GM13977 (cell line): ENCODE data around the gene DCLK1.

Source experiments
- DNase-seq: peaks from one replicate; pipeline ENCODE4 v3.0.0; 2012; ENCODE audit warnings: low spot score
- CTCF ChIP-seq: IDR thresholded peaks from 2 replicates; pipeline ENCODE4 v1.5.1; 2012; ENCODE audit warnings: mild to moderate bottlenecking, control low read depth; ENCODE audit not compliant: insufficient read depth; ENCODE audit errors: extremely low read depth, missing control alignments
- in situ Hi-C: fragments of 300-500 bp; cut with MboI; formaldehyde crosslinking; loops from one replicate; pipeline ENCODE4 v1.12.0; 2022; ENCODE audit warnings: low sequenced_read_pairs, low pct_unique_long_range_greater_than_20kb, mixed read lengths, inconsistent platforms; ENCODE audit not compliant: unreplicated experiment

The DCLK1 gene

GRCh38 chr13:35733827-35734226 is 397.4 kb downstream of the DCLK1 start:
- in situ Hi-C loops: no loop called here
- no peak for TF ChIP-seq CTCF
- no peak for DNase-seq

GRCh38 chr13:35732565-35732964 is 398.6 kb downstream of the DCLK1 start:
- in situ Hi-C loops: no loop called here
- TF ChIP-seq CTCF: no peak
- DNase-seq: no peak

GRCh38 chr13:35731471-35731870 is 399.7 kb downstream of the DCLK1 start:
- no peak for DNase-seq
- TF ChIP-seq CTCF: no peak
- in situ Hi-C loops: no loop called here

DNA sequence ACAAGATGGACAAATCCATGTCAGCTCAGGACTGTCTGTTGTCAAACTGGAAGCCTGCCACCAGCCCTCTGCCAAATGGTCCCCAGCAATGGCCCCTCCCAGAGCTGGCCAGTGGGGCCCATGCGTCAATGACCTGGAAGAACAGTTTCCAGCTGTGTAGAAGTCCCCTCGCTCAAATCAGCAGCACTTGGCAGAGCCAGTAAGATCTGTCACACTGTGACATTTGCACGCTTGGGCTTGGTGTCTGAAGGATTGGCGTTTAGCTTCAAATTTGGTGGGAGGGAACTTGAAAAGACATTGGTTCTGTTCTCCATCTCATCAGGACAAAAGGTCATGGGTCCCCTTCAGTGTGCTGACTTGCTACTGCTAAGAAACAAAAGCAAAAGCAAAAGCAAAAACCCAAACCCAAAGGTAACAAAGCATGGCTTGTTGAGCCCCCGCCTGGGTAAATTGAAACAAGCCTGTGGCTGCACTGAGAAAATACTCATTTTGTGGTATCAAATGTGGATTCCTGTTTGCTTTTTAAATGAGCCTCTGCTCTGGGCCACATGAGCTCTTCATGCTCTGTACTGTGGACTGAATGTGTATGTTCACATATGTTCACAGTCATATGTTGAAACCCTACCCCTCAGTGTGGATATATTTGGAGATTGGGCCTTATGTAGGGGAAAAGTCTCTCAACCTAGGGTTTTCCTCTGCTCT is 401.1 kb downstream of the DCLK1 start:
- no peak for TF ChIP-seq CTCF
- DNase-seq: no peak
- in situ Hi-C loops: no loop called here

DNA sequence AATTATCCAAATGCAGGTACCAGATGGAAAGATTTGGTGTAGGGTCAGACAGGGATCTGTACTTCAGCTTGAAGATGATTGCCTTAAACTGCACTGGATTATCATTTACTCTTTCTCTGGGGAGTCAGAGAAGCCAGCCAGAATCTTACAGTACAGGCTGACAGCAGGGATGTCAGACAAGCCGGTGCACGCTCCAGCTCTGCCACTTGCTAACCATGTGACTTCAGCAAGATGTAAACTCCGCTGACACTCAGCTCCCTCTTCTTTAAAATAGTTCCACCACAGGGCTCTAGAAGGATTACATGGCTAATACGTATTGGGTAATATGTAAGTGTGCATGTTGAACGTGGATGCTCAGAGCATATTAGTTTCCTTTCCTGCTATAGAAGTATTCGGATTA is 403.3 kb downstream of the DCLK1 start:
- no peak for TF ChIP-seq CTCF
- no peak for DNase-seq
- in situ Hi-C loops: no loop called here

GRCh38 chr13:35724446-35724845 is 406.7 kb downstream of the DCLK1 start:
- in situ Hi-C loops: no loop called here
- no peak for TF ChIP-seq CTCF
- no peak for DNase-seq
